ENCODE measurements around the gene KCTD1. TPM values are rescaled to one million over a fixed set of nuclear protein-coding genes. Genes with fewer than 3 reads are reported as not detected.

The KCTD1 gene
- total and polyA plus RNA-seq, 2 of the 4 experiments (the other 2 are of a cell fraction): 5.0 to 5.8 TPM

- no peak overlapping the region for H2AK5ac ChIP-seq (ENCODE audit: low read depth, low read length)
- no peak overlapping the region for H3K4me2 ChIP-seq (ENCODE audit: low read depth, low read length)
- H3K56ac ChIP-seq (ENCODE audit: extremely low read depth, insufficient read depth, low read length): no peak overlapping the region
- H3K23ac ChIP-seq (ENCODE audit: low read depth, low read length): no peak overlapping the region
- WGBS, 2 experiments (ENCODE audit: extremely low coverage in 2 of 2, insufficient read length in 1 of 2): 85% methylated on average over 5 of the region's 11 CpGs; no CpG with 5 or more reads in 1 of the 2 experiments
- no peak overlapping the region for H3K4me3 ChIP-seq (ENCODE audit: insufficient read depth, low read depth, low read length)
- no peak overlapping the region for H2BK5ac ChIP-seq (ENCODE audit: low read depth, low read length, poor library complexity, severe bottlenecking)
- no peak overlapping the region for H2BK15ac ChIP-seq (ENCODE audit: low read depth, low read length)
- no peak overlapping the region for H4K5ac ChIP-seq (ENCODE audit: low read depth, low read length)
- no peak overlapping the region for H4K8ac ChIP-seq (ENCODE audit: low read depth in 2 of 2, low read length in 2 of 2)
- no peak overlapping the region for H2BK20ac ChIP-seq (ENCODE audit: low read depth, low read length)
- no peak overlapping the region for H3K27ac ChIP-seq (ENCODE audit: insufficient read depth, low read length)
- no peaks in the 10 kb centered on the region for H3K4me1 ChIP-seq (ENCODE audit: control insufficient read depth, insufficient read depth, low read length)
- no peak overlapping the region for H2AFZ ChIP-seq (replicated peaks; ENCODE audit: low read length, poor library complexity)
- ATAC-seq (ENCODE audit: low read depth) (no peak), DNase-seq (no peak)
- H4K91ac ChIP-seq (ENCODE audit: insufficient read depth, low read depth, low read length): no peak overlapping the region
- H3K36me3 ChIP-seq (ENCODE audit: control insufficient read depth, insufficient read depth, low read length): peaks cover 3% of the 10 kb centered on the region
- H2AK9ac ChIP-seq (replicated peaks; ENCODE audit: low read depth, low read length, poor library complexity): no peak overlapping the region
- no peak overlapping the region for H3K18ac ChIP-seq (ENCODE audit: low read depth, low read length)
- dilution Hi-C loops (cut with HindIII; ENCODE audit: low sequenced_read_pairs, unreplicated experiment): no loop called here
- no peak overlapping the region for H3K9ac ChIP-seq (ENCODE audit: low read depth, low read length)
- no peak overlapping the region for H3K4ac ChIP-seq (ENCODE audit: low read depth, low read length)
- H3K79me1 ChIP-seq (ENCODE audit: low read depth in 1 of 2, low read length in 2 of 2): no peaks in the 10 kb centered on the region
- intact Hi-C loops (cut with micrococcal nuclease): no loop called here
- no TSS peak for BruUV-seq (replicated peaks)
- CTCF ChIA-PET: no interaction called here
- H3K27me3 ChIP-seq (ENCODE audit: control insufficient read depth, insufficient read depth, low read length): no peaks in the 10 kb centered on the region
- no peaks in the 10 kb centered on the region for H4K20me1 ChIP-seq (ENCODE audit: insufficient read depth, low read length)
- no peak overlapping the region for H3K14ac ChIP-seq (replicated peaks; ENCODE audit: low read depth, low read length)
- POLR2A ChIA-PET (ENCODE audit: unreplicated experiment): no interaction called here
- no peak for TF ChIP-seq MAZ (IDR thresholded peaks at IDR 0.05; ENCODE audit: borderline replicate concordance, low read depth, low read length)
- no peak for TF ChIP-seq MXI1 (IDR thresholded peaks at IDR 0.05; ENCODE audit: borderline replicate concordance, low read depth, low read length)
- no peak for TF ChIP-seq RAD21 (IDR thresholded peaks at IDR 0.05; ENCODE audit: low read length)
- TF ChIP-seq SMC3 (IDR thresholded peaks at IDR 0.05; ENCODE audit: low read depth, low read length): no peak
- no peak for TF ChIP-seq NFE2L2 (IDR thresholded peaks at IDR 0.05; ENCODE audit: low read depth, low read length)
- no peak for TF ChIP-seq FOS (IDR thresholded peaks at IDR 0.05; ENCODE audit: low read depth, low read length)
- TF ChIP-seq, protein P1, sequence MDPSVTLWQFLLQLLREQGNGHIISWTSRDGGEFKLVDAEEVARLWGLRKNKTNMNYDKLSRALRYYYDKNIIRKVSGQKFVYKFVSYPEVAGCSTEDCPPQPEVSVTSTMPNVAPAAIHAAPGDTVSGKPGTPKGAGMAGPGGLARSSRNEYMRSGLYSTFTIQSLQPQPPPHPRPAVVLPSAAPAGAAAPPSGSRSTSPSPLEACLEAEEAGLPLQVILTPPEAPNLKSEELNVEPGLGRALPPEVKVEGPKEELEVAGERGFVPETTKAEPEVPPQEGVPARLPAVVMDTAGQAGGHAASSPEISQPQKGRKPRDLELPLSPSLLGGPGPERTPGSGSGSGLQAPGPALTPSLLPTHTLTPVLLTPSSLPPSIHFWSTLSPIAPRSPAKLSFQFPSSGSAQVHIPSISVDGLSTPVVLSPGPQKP (IDR thresholded peaks at IDR 0.05; ENCODE audit: borderline replicate concordance, low read depth, low read length): no peak
- no peak for TF ChIP-seq CHD1 (IDR thresholded peaks at IDR 0.05; ENCODE audit: low read depth, low read length)
- no peaks in the 10 kb centered on the region for H3K9me3 ChIP-seq (ENCODE audit: control insufficient read depth, insufficient read depth, low read length)
- peaks cover 7% of the 10 kb centered on the region for H3K9me1 ChIP-seq (ENCODE audit: insufficient read depth, low read length)
- in situ Hi-C loops (cut with MboI; ENCODE audit: low sequenced_read_pairs): no loop called here
- H2BK120ac ChIP-seq (ENCODE audit: low read depth, low read length): no peak overlapping the region
These were observed 84.0 kb downstream of the KCTD1 start for GRCh38 chr18:26464128-26465011.
